ENCODE results near the gene POGZ.

Gene POGZ, protein sequence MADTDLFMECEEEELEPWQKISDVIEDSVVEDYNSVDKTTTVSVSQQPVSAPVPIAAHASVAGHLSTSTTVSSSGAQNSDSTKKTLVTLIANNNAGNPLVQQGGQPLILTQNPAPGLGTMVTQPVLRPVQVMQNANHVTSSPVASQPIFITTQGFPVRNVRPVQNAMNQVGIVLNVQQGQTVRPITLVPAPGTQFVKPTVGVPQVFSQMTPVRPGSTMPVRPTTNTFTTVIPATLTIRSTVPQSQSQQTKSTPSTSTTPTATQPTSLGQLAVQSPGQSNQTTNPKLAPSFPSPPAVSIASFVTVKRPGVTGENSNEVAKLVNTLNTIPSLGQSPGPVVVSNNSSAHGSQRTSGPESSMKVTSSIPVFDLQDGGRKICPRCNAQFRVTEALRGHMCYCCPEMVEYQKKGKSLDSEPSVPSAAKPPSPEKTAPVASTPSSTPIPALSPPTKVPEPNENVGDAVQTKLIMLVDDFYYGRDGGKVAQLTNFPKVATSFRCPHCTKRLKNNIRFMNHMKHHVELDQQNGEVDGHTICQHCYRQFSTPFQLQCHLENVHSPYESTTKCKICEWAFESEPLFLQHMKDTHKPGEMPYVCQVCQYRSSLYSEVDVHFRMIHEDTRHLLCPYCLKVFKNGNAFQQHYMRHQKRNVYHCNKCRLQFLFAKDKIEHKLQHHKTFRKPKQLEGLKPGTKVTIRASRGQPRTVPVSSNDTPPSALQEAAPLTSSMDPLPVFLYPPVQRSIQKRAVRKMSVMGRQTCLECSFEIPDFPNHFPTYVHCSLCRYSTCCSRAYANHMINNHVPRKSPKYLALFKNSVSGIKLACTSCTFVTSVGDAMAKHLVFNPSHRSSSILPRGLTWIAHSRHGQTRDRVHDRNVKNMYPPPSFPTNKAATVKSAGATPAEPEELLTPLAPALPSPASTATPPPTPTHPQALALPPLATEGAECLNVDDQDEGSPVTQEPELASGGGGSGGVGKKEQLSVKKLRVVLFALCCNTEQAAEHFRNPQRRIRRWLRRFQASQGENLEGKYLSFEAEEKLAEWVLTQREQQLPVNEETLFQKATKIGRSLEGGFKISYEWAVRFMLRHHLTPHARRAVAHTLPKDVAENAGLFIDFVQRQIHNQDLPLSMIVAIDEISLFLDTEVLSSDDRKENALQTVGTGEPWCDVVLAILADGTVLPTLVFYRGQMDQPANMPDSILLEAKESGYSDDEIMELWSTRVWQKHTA (N-terminal part only)

DNA sequence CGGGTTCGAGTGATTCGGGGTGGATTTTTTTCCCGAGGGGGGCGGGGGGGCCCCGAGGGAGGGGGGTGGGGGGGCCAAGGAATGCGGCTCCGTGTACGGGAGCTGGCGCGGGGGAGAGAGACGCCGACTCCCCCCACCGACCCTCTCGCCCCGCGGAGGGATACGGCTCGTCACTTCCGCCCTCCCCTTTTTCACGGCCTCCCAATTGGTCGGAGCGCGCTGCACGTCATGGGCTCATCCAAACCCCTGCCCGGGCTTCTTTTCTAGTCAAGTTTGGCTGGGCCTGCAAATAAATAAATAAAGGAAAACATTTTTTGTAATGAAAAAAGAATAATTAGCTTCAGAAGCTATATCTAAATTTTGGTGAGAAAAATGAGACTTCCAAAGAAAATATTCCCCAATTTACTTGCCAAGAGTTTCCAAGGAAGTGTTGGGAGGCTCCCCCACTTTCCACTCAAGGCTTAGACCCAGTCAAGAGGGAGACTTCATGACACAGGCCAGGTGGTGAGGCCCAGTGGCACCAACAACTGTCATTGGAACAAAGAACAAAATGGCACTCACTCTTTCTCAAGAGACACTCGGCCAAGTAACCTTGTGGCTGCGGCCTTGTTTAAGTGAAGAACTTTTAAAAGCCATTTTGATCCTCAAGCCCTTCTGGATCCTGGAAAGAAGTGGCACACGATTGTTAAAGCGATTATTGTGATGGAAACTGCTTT, at the start of gene POGZ:
Gene POGZ, minus strand, starts transcription at position 164 of the 716 bp plus-strand sequence. CDS start 17,290 bp downstream, outside the sequence.
- DNase-seq (ENCODE audit: low spot score): peak; percentile 98

DNA sequence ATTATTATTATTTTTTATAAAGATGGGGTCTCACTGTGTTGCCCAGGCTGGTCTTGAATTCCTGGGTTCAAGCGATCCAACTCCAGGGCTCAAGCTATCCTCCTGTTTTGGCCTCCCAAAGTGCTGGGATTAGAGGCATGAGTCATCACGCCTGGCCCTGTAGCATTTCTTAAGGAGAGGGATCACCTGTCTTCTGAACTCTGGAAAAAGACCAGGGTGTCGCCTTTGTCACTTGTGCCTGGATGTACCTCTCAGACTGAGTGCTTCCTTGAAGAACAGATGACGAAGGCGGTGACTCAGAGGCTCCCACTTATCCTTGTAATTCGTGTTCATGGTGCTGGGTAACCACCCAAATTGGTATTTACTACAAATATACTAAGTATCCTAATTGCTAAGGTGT, 49.5 kb upstream of the POGZ start:
- no peak for DNase-seq (ENCODE audit: low spot score)

DNA sequence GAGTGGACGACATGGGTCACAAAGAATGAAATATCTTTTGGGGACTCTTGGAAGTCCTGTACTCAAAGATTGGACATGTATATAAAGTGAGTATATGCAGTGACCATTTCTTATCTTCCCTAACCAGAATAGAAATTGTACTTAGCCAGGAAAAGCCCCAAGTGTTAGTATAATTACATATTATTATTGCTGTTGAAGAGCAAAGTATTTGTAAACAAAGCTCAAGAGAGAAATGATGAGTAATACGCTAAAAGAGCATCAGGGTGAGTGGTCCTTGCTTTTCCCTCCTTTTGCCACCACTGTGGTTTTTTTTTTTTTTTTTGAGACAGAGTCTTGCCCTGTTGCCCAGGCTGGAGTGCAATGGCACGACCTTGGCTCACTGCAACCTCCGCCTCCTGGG, 45.5 kb upstream of the POGZ start:
- DNase-seq (ENCODE audit: low spot score): no peak

DNA sequence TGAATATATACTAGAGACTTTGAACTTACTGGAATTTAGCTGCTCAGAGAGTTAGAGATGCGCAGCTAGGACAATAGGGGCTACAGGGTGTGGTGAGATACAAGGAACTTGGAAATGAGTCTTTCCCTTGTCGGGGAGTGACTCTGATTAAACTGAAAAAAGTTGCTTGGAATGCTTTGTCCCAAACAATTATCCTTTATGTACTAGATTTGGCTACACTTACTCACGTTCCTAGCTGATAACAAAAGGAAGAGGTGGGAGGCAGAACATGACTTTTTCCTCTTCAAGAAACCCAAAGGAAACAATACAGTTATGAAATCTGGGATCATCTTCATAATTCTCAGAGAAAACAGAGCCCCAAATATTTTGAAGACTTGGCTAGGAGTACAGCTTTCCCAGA, 45.0 kb upstream of the POGZ start:
- no peak for DNase-seq (ENCODE audit: low spot score)

DNA sequence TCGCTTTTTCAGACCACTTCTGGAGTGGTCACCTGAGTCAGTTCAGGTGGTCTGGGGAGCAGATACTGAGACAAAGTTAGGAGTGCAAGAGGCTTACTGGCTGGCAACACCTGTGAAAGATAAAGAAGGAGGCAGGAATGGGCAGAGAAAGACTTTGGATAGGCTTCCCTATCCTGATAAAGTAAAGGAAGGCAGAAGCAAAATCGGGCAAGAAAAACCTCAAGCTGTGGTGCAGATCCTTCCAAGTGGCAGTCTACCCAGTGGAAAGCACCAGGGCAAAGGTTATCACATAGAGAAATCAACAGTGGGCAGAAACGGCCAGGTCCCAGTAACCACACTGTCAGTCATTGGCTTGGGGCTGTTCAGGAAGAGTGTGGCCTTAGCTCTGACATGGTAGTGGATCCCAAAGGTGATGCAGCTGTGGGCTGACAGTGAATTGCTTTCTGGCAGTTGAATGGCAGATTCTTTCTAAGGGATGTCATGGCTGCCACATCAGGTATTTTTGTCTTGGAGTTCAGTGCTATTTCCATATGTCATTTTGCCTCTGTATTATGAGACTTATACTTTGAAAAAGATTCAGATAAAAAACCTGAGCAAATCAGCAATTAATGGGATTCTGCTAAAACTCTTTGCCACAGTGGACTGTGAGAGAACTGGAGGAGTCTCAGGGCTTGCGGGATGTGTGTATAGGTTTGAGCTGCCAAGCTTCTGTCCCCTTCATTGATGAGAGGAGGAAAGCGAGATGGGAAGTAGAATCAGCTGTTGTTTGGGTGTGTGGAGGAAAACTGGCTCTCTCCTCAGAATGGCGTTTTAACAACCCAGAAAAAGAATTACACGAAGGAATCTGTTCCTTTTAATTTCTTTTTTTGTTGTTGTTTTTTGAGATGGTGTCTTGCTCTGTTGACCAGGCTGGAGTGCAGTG, 43.8 kb upstream of the POGZ start:
- DNase-seq (ENCODE audit: low spot score): no peak

DNA sequence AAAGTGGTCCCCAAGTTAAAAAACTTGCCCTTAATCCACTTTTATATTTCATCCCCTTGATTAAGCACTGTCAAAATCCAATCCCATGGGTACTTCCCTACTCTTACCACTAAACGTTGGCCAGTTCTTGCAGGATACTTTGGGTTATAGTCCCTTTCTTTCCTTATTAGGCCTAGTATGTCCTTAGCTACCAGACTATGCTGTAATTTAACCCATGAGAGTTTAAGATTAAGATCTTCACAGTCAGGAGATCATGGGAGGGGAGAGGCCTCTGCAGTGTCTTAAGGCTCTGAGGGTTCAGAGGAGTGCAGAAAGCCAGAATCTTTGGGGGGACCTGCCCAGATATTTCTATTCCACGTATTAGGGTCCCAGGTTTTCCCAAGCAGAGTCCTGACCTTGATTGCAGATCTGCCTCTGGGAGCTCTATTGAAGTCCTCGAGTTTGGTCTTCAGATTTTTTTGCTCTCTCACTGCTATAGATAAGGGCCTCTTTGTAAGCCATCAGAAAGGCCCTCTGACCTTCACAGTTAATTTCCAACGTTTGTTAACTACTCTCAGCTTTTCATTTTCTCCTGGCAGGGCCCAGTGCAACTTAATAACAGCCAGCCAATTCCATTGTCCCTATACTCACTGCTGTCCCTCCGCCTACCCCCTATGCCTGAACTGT, 42.9 kb upstream of the POGZ start:
- no peak for DNase-seq (ENCODE audit: low spot score)

DNA sequence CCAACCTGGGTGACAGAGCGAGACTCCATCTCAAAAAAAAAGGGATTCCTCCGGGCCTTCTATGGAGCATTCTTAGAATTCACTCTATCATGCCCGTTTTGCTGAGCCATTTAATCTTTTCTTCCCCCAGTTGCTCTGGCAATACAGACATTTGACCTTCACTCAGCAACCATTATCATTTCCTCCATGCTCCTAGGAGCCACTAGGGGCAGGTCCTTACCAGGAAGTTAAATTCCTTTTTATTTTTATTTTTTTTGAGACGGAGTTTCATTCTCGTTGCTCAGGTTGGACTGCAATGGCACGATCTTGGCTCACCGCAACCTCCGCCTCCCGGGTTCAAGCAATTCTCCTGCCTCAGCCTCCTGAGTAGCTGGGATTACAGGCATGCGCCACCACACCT, 42.2 kb upstream of the POGZ start:
- DNase-seq (ENCODE audit: low spot score): no peak

DNA sequence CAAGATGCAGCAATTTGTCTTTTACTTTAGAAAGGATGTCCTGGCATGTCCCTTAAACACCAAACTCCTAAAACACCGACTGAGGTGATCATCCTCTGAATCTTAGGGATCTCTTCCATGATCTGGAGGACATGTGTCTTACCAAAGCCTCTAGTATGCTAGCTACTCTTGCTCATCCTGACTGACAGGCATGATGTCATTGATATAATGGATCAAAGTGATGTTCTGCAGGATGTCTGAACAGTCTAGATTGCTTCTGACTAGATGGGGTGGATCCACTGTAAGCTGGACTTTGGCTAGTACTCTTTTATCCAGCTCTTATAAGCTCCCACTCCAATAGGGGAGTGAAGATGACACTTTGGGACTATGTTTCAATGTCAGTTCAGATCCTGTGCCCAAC, 40.6 kb upstream of the POGZ start:
- no peak for DNase-seq (ENCODE audit: low spot score)

DNA sequence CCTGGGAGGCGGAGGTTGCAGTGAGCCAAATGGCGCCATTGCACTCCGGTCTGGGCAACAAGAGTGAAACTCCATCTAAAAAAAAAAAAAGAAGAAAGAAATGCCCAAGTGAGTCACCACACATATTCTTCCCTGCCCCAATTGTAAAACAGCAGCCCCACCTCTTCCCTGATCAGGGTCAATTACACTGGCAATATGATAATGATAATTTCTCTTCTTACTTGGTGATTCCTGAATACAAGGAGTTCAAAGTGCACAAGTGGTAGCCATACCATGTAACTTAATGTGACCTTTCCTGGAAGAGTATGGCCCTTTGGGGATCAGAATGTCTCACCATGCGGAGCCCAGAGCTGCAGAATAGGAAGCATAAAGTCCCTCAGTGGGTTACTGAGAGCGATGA, 40.1 kb upstream of the POGZ start:
- DNase-seq (ENCODE audit: low spot score): no peak

DNA sequence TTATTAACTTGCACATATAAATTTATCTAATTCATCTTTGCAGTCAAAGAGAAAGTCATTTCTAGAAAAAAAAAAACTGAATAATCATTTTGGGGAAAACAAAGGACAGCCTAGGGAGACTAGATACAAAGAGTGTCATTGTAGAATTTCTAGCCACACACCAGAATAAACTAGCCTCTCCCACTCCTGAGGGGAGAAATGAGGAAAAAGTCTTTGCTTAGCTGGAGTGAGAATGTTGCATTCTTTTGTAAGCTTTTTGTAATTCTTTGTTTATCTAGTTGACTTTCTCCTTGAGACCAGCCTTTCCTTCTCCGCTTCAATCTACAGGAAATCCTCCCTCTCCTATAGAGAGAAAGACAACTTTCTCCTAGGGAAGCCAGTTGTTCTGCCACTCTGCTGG, 36.0 kb upstream of the POGZ start:
- no peak for DNase-seq (ENCODE audit: low spot score)

DNA sequence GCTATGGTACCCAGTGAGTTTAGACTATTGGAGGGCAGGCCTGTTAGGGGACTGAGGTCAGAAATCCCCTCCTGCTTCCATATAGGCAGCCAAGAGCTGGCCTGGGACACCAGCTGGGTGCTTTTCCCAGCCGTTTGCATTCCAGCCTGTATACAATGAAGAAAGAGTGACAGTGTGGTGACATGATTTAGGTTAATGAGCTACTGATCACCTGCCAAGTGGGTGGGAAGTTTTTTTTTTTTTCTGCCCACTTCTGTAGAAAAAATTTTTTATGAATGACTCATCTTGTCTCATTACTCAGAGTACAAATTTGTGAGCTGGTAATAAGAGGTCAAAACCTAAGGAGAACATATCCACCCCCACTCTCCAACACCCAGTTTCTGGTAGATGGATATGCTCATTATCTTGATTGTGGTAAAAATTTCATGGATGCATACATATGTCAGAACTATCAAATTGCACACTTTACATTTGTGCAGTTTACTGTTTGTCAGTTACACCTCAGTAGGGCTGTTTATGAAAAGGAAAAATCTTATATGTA, 35.5 kb upstream of the POGZ start:
- DNase-seq (ENCODE audit: low spot score): no peak

DNA sequence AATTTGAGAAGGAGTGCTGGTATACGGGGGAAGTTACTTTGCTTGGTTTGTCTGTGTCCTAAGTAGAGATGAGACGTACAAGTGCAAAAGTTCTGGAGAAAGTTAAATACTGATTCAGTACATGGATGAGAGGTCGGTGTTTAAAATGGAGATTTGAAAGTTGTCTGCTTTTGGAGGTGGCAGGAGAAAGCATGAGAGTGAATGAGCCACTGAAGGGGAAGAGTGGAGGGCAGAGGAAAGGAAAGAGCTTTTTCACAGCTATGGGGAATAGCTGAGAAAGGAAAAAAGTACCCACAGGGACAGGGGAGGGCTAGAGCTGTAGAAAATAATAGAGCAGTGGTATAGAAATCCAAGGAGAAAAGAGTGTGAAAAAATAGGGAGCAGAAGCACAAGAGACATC, 33.7 kb upstream of the POGZ start:
- no peak for DNase-seq (ENCODE audit: low spot score)

DNA sequence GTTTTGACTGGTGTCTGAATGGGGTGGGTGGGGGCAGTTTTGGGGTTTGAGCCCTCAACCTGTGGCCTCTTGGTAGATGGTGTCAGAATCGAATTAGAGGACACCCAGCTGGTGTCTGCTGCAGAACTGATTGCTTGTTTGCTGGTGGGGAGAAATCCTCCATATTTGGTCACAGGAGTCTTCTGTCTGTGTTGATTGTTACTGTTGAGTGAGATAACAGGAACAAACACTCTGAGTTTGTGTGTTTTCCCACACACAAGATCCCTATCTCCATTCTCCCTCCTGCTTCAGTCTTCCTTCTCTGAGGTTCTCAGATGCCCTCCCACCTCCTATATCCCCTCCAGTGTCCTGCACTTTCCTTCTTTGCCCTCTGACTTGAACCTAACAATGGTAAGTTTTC, 32.8 kb upstream of the POGZ start:
- DNase-seq (ENCODE audit: low spot score): no peak

DNA sequence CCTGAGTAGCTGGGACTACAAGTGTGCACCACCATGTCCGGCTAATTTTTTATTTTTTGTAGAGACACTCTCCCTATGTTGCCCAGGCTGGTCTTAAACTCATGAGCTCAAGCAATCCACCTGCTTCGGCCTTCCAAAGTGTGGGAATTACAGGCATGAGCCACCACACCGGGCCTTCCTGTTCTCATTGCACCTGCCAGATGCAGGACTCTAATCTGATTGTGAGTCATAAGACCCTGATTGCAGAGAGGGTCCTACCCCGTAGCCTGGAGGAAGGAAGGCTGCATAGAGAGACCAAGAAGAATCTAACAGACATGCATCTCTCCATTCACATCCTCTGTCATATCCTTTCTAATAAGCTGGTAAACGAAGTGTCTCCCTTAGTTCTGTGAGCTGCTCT, 32.3 kb upstream of the POGZ start:
- DNase-seq (ENCODE audit: low spot score): no peak

DNA sequence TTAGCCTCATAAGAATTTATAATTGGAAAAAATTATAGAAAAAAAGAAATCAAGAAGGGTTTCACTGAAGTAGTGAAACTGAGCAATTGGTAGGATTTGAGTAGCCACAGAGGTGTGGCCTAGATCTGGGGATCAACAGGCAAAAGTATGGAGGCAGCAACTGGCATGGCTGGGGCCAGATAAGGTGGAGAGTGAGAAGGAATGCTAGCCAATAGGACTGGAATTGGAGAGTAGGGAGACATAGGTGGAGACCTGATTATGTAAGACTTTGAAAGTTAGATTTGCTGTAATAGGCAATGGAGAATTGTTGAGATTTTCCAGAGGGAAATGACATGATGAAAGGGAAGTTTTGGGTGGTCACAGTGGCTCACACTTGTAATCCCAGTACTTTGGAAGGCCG, 27.3 kb upstream of the POGZ start:
- DNase-seq (ENCODE audit: low spot score): no peak

DNA sequence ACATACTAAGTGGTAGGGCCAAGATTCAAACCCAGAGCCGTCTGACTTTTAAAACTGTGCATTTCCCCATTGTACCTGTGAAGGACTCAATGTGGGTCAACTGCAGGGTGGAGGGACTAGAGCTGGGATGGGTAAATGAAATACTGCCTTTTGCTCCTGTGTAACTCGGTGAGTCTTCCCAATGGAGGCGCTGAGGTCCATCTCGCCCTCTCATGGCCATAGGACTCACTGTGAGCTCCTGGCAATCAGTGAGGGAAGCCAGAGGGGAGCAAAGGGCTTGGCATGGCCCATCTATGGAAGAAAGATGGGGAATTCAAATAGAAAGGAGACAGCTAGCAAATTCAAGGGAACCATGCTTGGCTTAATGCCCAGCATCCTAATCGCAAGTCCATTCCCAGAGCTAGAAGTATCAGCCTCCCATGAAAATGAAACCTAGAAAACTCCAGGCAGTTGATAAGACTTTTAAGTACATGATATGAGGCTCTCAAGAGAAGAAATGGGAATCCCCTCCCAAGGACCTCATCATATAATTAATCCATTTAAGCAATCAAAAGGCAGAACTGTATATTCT, 26.5 kb upstream of the POGZ start:
- DNase-seq (ENCODE audit: low spot score): no peak

DNA sequence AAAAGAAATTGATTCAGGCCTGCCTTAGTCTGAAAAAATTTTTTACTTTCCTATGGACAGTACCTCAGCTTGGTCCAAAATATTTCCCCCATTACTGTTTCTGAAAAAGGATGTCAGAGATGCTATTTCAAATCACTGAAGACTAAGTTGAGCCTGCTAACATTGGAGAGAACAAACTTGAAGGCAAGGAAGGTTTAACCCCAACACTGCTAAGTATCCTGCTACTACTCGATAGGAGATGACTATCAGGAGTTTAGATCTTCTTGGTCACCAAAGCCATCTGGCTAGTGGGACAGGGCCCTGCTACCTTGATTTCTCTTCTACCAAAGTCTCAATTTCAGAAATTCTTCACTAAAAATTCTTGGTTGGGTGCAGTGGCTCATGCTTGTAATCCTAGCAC, 22.7 kb upstream of the POGZ start:
- DNase-seq (ENCODE audit: low spot score): no peak

DNA sequence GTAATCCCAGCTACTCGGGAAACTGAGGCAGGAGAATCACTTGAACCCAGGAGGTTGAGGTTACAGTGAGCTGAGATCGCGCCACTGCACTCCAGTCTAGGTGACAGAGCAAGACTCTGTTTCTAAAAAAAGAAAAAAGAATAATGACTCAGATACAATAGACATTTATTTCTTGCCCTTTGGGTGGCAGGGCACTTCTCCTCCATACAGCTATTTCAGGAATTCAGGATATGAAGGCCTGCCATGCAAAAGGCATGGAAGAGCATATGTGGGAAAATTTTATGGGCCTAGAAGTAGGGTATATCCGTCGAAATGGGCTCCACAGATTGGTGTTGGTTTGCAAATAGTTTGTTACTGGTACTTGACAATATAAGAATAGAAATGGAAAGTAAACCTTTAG, 20.2 kb upstream of the POGZ start:
- DNase-seq (ENCODE audit: low spot score): no peak

DNA sequence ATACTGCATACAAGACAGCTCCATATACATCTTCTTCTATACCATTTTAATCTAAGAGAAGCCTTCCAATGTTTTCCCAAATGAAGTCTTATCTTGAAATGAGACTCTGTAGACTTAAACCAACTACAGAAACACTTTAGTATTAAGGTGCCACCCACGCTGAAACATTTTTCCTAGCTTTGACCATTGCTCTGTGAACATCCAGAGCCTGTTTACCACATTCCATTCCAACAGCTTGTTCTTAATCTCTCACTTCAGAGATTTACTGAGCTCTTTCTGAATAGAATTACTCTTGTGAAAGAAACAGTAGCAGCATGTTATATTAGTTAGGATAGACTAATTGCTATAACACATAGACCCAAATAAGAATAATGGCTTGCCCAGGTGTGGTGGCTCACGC, 19.6 kb upstream of the POGZ start:
- no peak for DNase-seq (ENCODE audit: low spot score)
